Mesothelial cell of epicardium (in vitro differentiated cells): ENCODE data around the gene CRTC3. TPM values are rescaled to one million over a fixed set of nuclear protein-coding genes. Genes with fewer than 3 reads are reported as not detected.

Source experiments
- DNase-seq, 2 experiments: peaks; one replicate each; pipeline ENCODE4 v3.0.0; 2021; ENCODE audit warnings: low spot score in 2 of 2; ENCODE audit not compliant: unreplicated experiment in 2 of 2
- H3K27ac Mint-ChIP-seq: 2 replicates; pipeline ENCODE4 v1.8.0; 2021; ENCODE audit warnings: mixed read lengths
- H3K27me3 Mint-ChIP-seq: 2 replicates; pipeline ENCODE4 v1.8.0; 2021; ENCODE audit warnings: low read depth, mixed read lengths
- H3K36me3 Mint-ChIP-seq: 2 replicates; pipeline ENCODE4 v1.8.0; 2021; ENCODE audit warnings: mixed read lengths
- H3K4me1 Mint-ChIP-seq: 2 replicates; pipeline ENCODE4 v1.8.0; 2021; ENCODE audit warnings: mixed read lengths
- H3K4me3 Mint-ChIP-seq: 2 replicates; pipeline ENCODE4 v1.8.0; 2021; ENCODE audit warnings: mild to moderate bottlenecking, moderate library complexity, mixed read lengths
- H3K9me3 Mint-ChIP-seq: 2 replicates; pipeline ENCODE4 v1.8.0; 2021; ENCODE audit warnings: mixed read lengths
- CTCF ChIP-seq: fragments of 200-600 bp; sonication (generic); IDR thresholded peaks from one replicate; pipeline ENCODE4 v1.5.0; 2021; ENCODE audit warnings: antibody characterized with exemption; ENCODE audit not compliant: unreplicated experiment
- total RNA-seq: library from RNA; stranded (reverse); gene quantifications from 3 replicates; pipeline ENCODE4 v1.2.1, GENCODE V29; 2021

CRTC3 gene
- total RNA-seq, 1 donor from 2014 or later: 56.6 TPM

GRCh38 chr15:90599644-90600043, 69.9 kb downstream of the CRTC3 start:
- H3K36me3 Mint-ChIP-seq: peaks cover 24% of the 10 kb centered on the region
- no peak overlapping the region for H3K4me3 Mint-ChIP-seq
- peak overlapping the region; percentile 17 for H3K27ac Mint-ChIP-seq
- no peaks in the 10 kb centered on the region for H3K27me3 Mint-ChIP-seq
- DNase-seq: no peak
- H3K4me1 Mint-ChIP-seq: peaks cover 2% of the 10 kb centered on the region
- H3K9me3 Mint-ChIP-seq: no peaks in the 10 kb centered on the region
- TF ChIP-seq CTCF: no peak

GRCh38 chr15:90600954-90601353, 71.2 kb downstream of the CRTC3 start:
- Mint-ChIP-seq H3K27me3 (no peaks in the 10 kb centered on the region), H3K9me3 (no peaks in the 10 kb centered on the region), H3K27ac (no peak overlapping the region), H3K36me3 (peaks cover 27% of the 10 kb centered on the region), H3K4me3 (no peak overlapping the region), H3K4me1 (peaks cover 2% of the 10 kb centered on the region)
- no peak for TF ChIP-seq CTCF
- DNase-seq: no peak

- Mint-ChIP-seq H3K27me3 (no peaks in the 10 kb centered on the region), H3K4me3 (no peak overlapping the region), H3K36me3 (peaks cover 36% of the 10 kb centered on the region), H3K4me1 (peaks cover 9% of the 10 kb centered on the region), H3K27ac (no peak overlapping the region), H3K9me3 (no peaks in the 10 kb centered on the region)
- no peak for DNase-seq
- no peak for TF ChIP-seq CTCF
Observed at GRCh38 chr15:90603893-90604292, 74.2 kb downstream of the CRTC3 start.

- Mint-ChIP-seq H3K4me3 (no peak overlapping the region), H3K27ac (no peak overlapping the region), H3K9me3 (no peaks in the 10 kb centered on the region), H3K4me1 (peaks cover 20% of the 10 kb centered on the region), H3K36me3 (peaks cover 33% of the 10 kb centered on the region), H3K27me3 (no peaks in the 10 kb centered on the region)
- TF ChIP-seq CTCF: no peak
- no peak for DNase-seq
Observed at GRCh38 chr15:90606641-90607040, 76.9 kb downstream of the CRTC3 start.

- Mint-ChIP-seq H3K9me3 (no peaks in the 10 kb centered on the region), H3K4me3 (no peak overlapping the region), H3K36me3 (peaks cover 31% of the 10 kb centered on the region), H3K4me1 (peaks cover 20% of the 10 kb centered on the region), H3K27ac (no peak overlapping the region), H3K27me3 (no peaks in the 10 kb centered on the region)
- no peak for DNase-seq
- no peak for TF ChIP-seq CTCF
Observed at GRCh38 chr15:90607361-90607760, 77.6 kb downstream of the CRTC3 start.
